ENCODE measurements around the gene SPATS2L. TPM values are rescaled to one million over a fixed set of nuclear protein-coding genes. Genes with fewer than 3 reads are reported as not detected.

SPATS2L gene
- total RNA-seq, 1 donor from 2014 or later, result 65.6 TPM

GRCh38 chr2:200278694-200279316 lies 27.7 kb upstream of the SPATS2L start:
- H3K4me3 ChIP-seq, result no peak overlapping the region
- intact Hi-C loops (cut with DNase I), result no loop called here
- DNase-seq (ENCODE audit: extremely low spot score in 2 of 2), result no peak
- no peak overlapping the region for H3K27ac ChIP-seq
- TF ChIP-seq POLR2A (IDR thresholded peaks at IDR 0.05) (no peak), POLR2AphosphoS5 (IDR thresholded peaks at IDR 0.05; ENCODE audit: insufficient read depth in 1 of 2, low read depth in 1 of 2) (no peak), CTCF (IDR thresholded peaks at IDR 0.05) (no peak)
- no peaks in the 10 kb centered on the region for H3K9me3 ChIP-seq
- H3K36me3 ChIP-seq, result no peaks in the 10 kb centered on the region
- no peaks in the 10 kb centered on the region for H3K27me3 ChIP-seq
- no peaks in the 10 kb centered on the region for H3K4me1 ChIP-seq

- no peaks in the 10 kb centered on the region for H3K36me3 ChIP-seq
- H3K27me3 ChIP-seq, result no peaks in the 10 kb centered on the region
- no peak overlapping the region for H3K27ac ChIP-seq
- no peak for TF ChIP-seq CTCF (IDR thresholded peaks at IDR 0.05)
- no peak for TF ChIP-seq POLR2A (IDR thresholded peaks at IDR 0.05)
- TF ChIP-seq POLR2AphosphoS5 (IDR thresholded peaks at IDR 0.05; ENCODE audit: insufficient read depth in 1 of 2, low read depth in 1 of 2), result no peak
- intact Hi-C loops (cut with DNase I), result no loop called here
- no peak overlapping the region for H3K4me3 ChIP-seq
- H3K4me1 ChIP-seq, result no peaks in the 10 kb centered on the region
- no peaks in the 10 kb centered on the region for H3K9me3 ChIP-seq
- no peak for DNase-seq (ENCODE audit: extremely low spot score in 2 of 2)
These were observed 26.6 kb upstream of the SPATS2L start for GRCh38 chr2:200279857-200280256.

GRCh38 chr2:200286578-200286977 lies 19.9 kb upstream of the SPATS2L start:
- no peaks in the 10 kb centered on the region for H3K4me1 ChIP-seq
- no peaks in the 10 kb centered on the region for H3K36me3 ChIP-seq
- intact Hi-C loops (cut with DNase I), result no loop called here
- no peaks in the 10 kb centered on the region for H3K27me3 ChIP-seq
- H3K9me3 ChIP-seq, result no peaks in the 10 kb centered on the region
- TF ChIP-seq CTCF (IDR thresholded peaks at IDR 0.05), result no peak
- TF ChIP-seq POLR2AphosphoS5 (IDR thresholded peaks at IDR 0.05; ENCODE audit: insufficient read depth in 1 of 2, low read depth in 1 of 2), result no peak
- TF ChIP-seq POLR2A (IDR thresholded peaks at IDR 0.05), result no peak
- no peak overlapping the region for H3K4me3 ChIP-seq
- DNase-seq (ENCODE audit: extremely low spot score in 2 of 2), result no peak
- H3K27ac ChIP-seq, result no peak overlapping the region

GRCh38 chr2:200288670-200289429 lies 17.6 kb upstream of the SPATS2L start:
- no peaks in the 10 kb centered on the region for H3K9me3 ChIP-seq
- no peak overlapping the region for H3K4me3 ChIP-seq
- no peak for TF ChIP-seq CTCF (IDR thresholded peaks at IDR 0.05)
- TF ChIP-seq POLR2A (IDR thresholded peaks at IDR 0.05), result no peak
- peak in 1 of 2 donors; percentile 16 for TF ChIP-seq POLR2AphosphoS5 (IDR thresholded peaks at IDR 0.05; ENCODE audit: insufficient read depth in 1 of 2, low read depth in 1 of 2)
- H3K27me3 ChIP-seq, result no peaks in the 10 kb centered on the region
- no peak overlapping the region for H3K27ac ChIP-seq
- H3K4me1 ChIP-seq, result no peaks in the 10 kb centered on the region
- no peaks in the 10 kb centered on the region for H3K36me3 ChIP-seq
- DNase-seq (ENCODE audit: extremely low spot score in 2 of 2), result no peak
- intact Hi-C loops (cut with DNase I), result no loop called here

GRCh38 chr2:200296118-200296517 lies 10.4 kb upstream of the SPATS2L start:
- no peaks in the 10 kb centered on the region for H3K27me3 ChIP-seq
- intact Hi-C loops (cut with DNase I), result no loop called here
- TF ChIP-seq POLR2A (IDR thresholded peaks at IDR 0.05) (no peak), POLR2AphosphoS5 (IDR thresholded peaks at IDR 0.05; ENCODE audit: insufficient read depth in 1 of 2, low read depth in 1 of 2) (no peak), CTCF (IDR thresholded peaks at IDR 0.05) (no peak)
- H3K36me3 ChIP-seq, result no peaks in the 10 kb centered on the region
- H3K27ac ChIP-seq, result no peak overlapping the region
- no peaks in the 10 kb centered on the region for H3K4me1 ChIP-seq
- no peaks in the 10 kb centered on the region for H3K9me3 ChIP-seq
- H3K4me3 ChIP-seq, result no peak overlapping the region
- DNase-seq (ENCODE audit: extremely low spot score in 2 of 2), result no peak
